Skin of body (tissue), 2 donors: ENCODE data around the gene LRRC9. TPM values are rescaled to one million over a fixed set of nuclear protein-coding genes. Genes with fewer than 3 reads are reported as not detected.
A peak's percentile ranks its signal among the peaks of the same experiment; 100 is the strongest.

Source experiments
- DNase-seq: peaks from one replicate; lab custom pipeline; 2025; lab: John Stamatoyannopoulos, UW
- total RNA-seq: library from RNA; depleted of rRNA; stranded (reverse); fragments of >200 nt; gene quantifications from one replicate; pipeline ENCODE4 v1.2.3, GENCODE V29; 2014

Gene LRRC9
- total RNA-seq, 1 donor from 2014 or later, result 0.30 TPM

GRCh38 chr14:60106339-60106738 lies 186.4 kb downstream of the LRRC9 start:
- no peak for DNase-seq

- peak; percentile 4 for DNase-seq
Observed at GRCh38 chr14:60107477-60107876, 187.5 kb downstream of the LRRC9 start.

- no peak for DNase-seq
Observed at GRCh38 chr14:60111732-60112131, 191.8 kb downstream of the LRRC9 start.

Other genes with a start within 250 kb of the LRRC9 start
- 6.1 TPM for gene RTN1, start 49.4 kb upstream of the LRRC9 start, total RNA-seq
- 64.9 TPM for gene PCNX4, start 171.8 kb downstream of the LRRC9 start, total RNA-seq
- 47.6 TPM for gene DHRS7, start 245.3 kb downstream of the LRRC9 start, total RNA-seq